WTC11 (cell line): ENCODE results near the gene FAM241A. TPM values are rescaled to one million over a fixed set of nuclear protein-coding genes. Genes with fewer than 3 reads are reported as not detected.
"Not testable (repeated sequence)": the region's sequence is repeated elsewhere in the genome, so short reads cannot be mapped to it uniquely, and the experiment has no call there.

Experiments
- ATAC-seq: fragments of 200-7000 bp; cut with Tn5 transposase; 2 replicates; pipeline ENCODE4 v1.10.0; 2021; ENCODE audit warnings: mild to moderate bottlenecking, moderate library complexity
- CTCF ChIA-PET: fragments of 300-600 bp; sonication (Branson Sonifier 250); formaldehyde crosslinking; loops from one replicate; lab custom pipeline; 2021; ENCODE audit warnings: antibody characterized with exemption; lab: Charles Lee
- POLR2A ChIA-PET: fragments of 350-600 bp; sonication (Branson Sonifier 250); formaldehyde crosslinking; loops from one replicate; lab custom pipeline; 2021; ENCODE audit warnings: antibody characterized with exemption; lab: Charles Lee
- DNase-seq: peaks from one replicate; pipeline ENCODE4 v3.0.0; 2021; ENCODE audit warnings: low spot score
- H3K27ac Mint-ChIP-seq: 2 replicates; pipeline ENCODE4 v1.8.0; 2021; ENCODE audit warnings: mixed read lengths
- H3K27me3 Mint-ChIP-seq: 2 replicates; pipeline ENCODE4 v1.8.0; 2021; ENCODE audit warnings: low read depth, mild to moderate bottlenecking, moderate library complexity, mixed read lengths
- H3K36me3 Mint-ChIP-seq: 2 replicates; pipeline ENCODE4 v1.8.0; 2021; ENCODE audit warnings: mixed read lengths
- H3K4me1 Mint-ChIP-seq: 2 replicates; pipeline ENCODE4 v1.8.0; 2022; ENCODE audit warnings: mixed read lengths
- H3K4me3 Mint-ChIP-seq: 2 replicates; pipeline ENCODE4 v1.8.0; 2021; ENCODE audit warnings: mild to moderate bottlenecking, moderate library complexity, mixed read lengths
- H3K9me3 Mint-ChIP-seq: 2 replicates; pipeline ENCODE4 v1.8.0; 2021; ENCODE audit warnings: mixed read lengths
- ELF4 ChIP-seq: sonication (generic); formaldehyde crosslinking; IDR thresholded peaks from 2 replicates; pipeline ENCODE4 v1.8.1; 2022; ENCODE audit warnings: low read depth, mild to moderate bottlenecking, moderate library complexity, missing genetic modification reagents
- GABPB1 ChIP-seq: sonication (generic); formaldehyde crosslinking; IDR thresholded peaks from 2 replicates; pipeline ENCODE4 v1.8.1; 2023; ENCODE audit warnings: mild to moderate bottlenecking, missing genetic modification reagents
- JAZF1 ChIP-seq: fragments of 250-450 bp; sonication (Bioruptor Pico); IDR thresholded peaks from 2 replicates; pipeline ENCODE4 v1.9.0; 2021; ENCODE audit warnings: moderate library complexity, mild to moderate bottlenecking, inconsistent platforms
- KAT7 ChIP-seq: sonication (generic); formaldehyde crosslinking; IDR thresholded peaks from 2 replicates; pipeline ENCODE4 v1.8.1; 2023; ENCODE audit warnings: missing genetic modification reagents, mild to moderate bottlenecking, borderline replicate concordance
- MYBL2 ChIP-seq: sonication (generic); formaldehyde crosslinking; IDR thresholded peaks from 2 replicates; pipeline ENCODE4 v1.8.1; 2023; ENCODE audit warnings: mild to moderate bottlenecking, moderate library complexity, missing genetic modification reagents
- NFYB ChIP-seq: sonication (generic); formaldehyde crosslinking; conservative IDR thresholded peaks from 2 replicates; pipeline ENCODE4 v1.8.0; 2022; ENCODE audit warnings: low read depth, missing genetic modification reagents
- PRRX2 ChIP-seq: fragments of 250-450 bp; sonication (Bioruptor Pico); IDR thresholded peaks from 2 replicates; pipeline ENCODE4 v1.8.0; 2021; ENCODE audit warnings: mild to moderate bottlenecking
- RELA ChIP-seq: sonication (generic); formaldehyde crosslinking; IDR thresholded peaks from 2 replicates; pipeline ENCODE4 v1.8.1; 2022; ENCODE audit warnings: missing genetic modification reagents, mild to moderate bottlenecking, borderline replicate concordance
- SOX15 ChIP-seq: fragments of 250-450 bp; sonication (Bioruptor Pico); IDR thresholded peaks from 2 replicates; pipeline ENCODE4 v1.9.0; 2021; ENCODE audit warnings: mild to moderate bottlenecking
- SP1 ChIP-seq: sonication (generic); formaldehyde crosslinking; conservative IDR thresholded peaks from 2 replicates; pipeline ENCODE4 v1.8.1; 2022; ENCODE audit warnings: missing genetic modification reagents
- TCF7 ChIP-seq: sonication (generic); formaldehyde crosslinking; IDR thresholded peaks from 2 replicates; pipeline ENCODE4 v1.8.0; 2022; ENCODE audit warnings: mild to moderate bottlenecking, low read depth, missing genetic modification reagents, moderate library complexity
- TEAD4 ChIP-seq: sonication (generic); formaldehyde crosslinking; IDR thresholded peaks from 2 replicates; pipeline ENCODE4 v1.8.0; 2022; ENCODE audit warnings: mild to moderate bottlenecking, missing genetic modification reagents
- ZBTB21 ChIP-seq: sonication (generic); formaldehyde crosslinking; IDR thresholded peaks from 2 replicates; pipeline ENCODE4 v1.8.1; 2023; ENCODE audit warnings: mild to moderate bottlenecking, missing genetic modification reagents, borderline replicate concordance
- ZNF121 ChIP-seq: sonication (generic); formaldehyde crosslinking; IDR thresholded peaks from 2 replicates; pipeline ENCODE4 v1.8.0; 2023; ENCODE audit warnings: missing genetic modification reagents
- ZNF263 ChIP-seq: sonication (generic); formaldehyde crosslinking; IDR thresholded peaks from 2 replicates; pipeline ENCODE4 v1.8.1; 2022; ENCODE audit warnings: low read depth, mild to moderate bottlenecking, moderate library complexity, missing genetic modification reagents
- ZNF671 ChIP-seq: fragments of 250-450 bp; sonication (Bioruptor Pico); IDR thresholded peaks from 2 replicates; pipeline ENCODE4 v1.8.0; 2021; ENCODE audit warnings: mild to moderate bottlenecking
- total RNA-seq: library from RNA; stranded (reverse); gene quantifications from 3 replicates; pipeline ENCODE4 v1.2.3, GENCODE V29; 2021
- TF ChIP-seq, protein P1 (sequence below): fragments of 250-450 bp; sonication (Bioruptor Pico); IDR thresholded peaks from 2 replicates; pipeline ENCODE4 v1.8.0; 2021; ENCODE audit warnings: mild to moderate bottlenecking
- TF ChIP-seq, protein P2 (sequence below): fragments of 250-450 bp; sonication (Bioruptor Pico); IDR thresholded peaks from 2 replicates; pipeline ENCODE4 v1.9.0; 2021; ENCODE audit warnings: moderate library complexity, mild to moderate bottlenecking, inconsistent platforms, borderline replicate concordance
- TF ChIP-seq, protein P3 (sequence below): sonication (generic); formaldehyde crosslinking; IDR thresholded peaks from 2 replicates; pipeline ENCODE4 v1.8.1; 2023; ENCODE audit warnings: mild to moderate bottlenecking, missing genetic modification reagents
- TF ChIP-seq, protein P4 (sequence below): sonication (generic); formaldehyde crosslinking; IDR thresholded peaks from 2 replicates; pipeline ENCODE4 v1.8.0; 2023; ENCODE audit warnings: mild to moderate bottlenecking, missing genetic modification reagents

FAM241A gene
- total RNA-seq, 1 experiment from 2014 or later, result 0.22 TPM

DNA sequence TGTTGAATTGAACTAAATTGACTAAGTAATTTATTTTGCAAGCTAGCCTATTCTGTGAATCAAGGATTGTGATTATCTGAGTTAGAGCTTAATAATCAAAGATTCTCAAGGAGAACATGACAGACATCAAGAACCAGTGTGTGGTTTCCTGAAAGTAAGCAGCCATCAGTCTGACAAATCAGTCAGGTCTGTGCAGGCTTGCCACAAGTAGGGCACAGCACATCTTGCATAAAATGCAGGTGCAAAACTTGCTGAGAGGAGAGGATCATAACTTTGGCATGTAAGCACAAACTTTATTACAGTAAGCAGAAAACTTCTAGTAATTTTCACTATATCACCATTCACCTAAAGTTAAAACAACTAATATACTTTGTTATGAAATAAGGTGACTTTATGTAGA, 22.5 kb downstream of the FAM241A start:
- H3K36me3 Mint-ChIP-seq, result no peaks in the 10 kb centered on the region
- H3K27me3 Mint-ChIP-seq, result no peaks in the 10 kb centered on the region
- ChIA-PET CTCF (interaction anchor here (2.2 kb wide), 1 partner anchor 68 kb away, joined by 6 read pairs; no protein-coding TSS in a partner anchor), POLR2A (no interaction called here)
- H3K4me3 Mint-ChIP-seq, result no peak overlapping the region
- ATAC-seq (no peak), DNase-seq (no peak)
- H3K9me3 Mint-ChIP-seq, result peaks cover 9% of the 10 kb centered on the region
- TF ChIP-seq TEAD4 (CRISPR knock-in tag), result no peak
- TF ChIP-seq, protein P1, sequence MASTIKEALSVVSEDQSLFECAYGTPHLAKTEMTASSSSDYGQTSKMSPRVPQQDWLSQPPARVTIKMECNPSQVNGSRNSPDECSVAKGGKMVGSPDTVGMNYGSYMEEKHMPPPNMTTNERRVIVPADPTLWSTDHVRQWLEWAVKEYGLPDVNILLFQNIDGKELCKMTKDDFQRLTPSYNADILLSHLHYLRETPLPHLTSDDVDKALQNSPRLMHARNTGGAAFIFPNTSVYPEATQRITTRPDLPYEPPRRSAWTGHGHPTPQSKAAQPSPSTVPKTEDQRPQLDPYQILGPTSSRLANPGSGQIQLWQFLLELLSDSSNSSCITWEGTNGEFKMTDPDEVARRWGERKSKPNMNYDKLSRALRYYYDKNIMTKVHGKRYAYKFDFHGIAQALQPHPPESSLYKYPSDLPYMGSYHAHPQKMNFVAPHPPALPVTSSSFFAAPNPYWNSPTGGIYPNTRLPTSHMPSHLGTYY, result no peak
- TF ChIP-seq TCF7 (CRISPR knock-in tag), result no peak
- no peak for TF ChIP-seq ZNF671 (CRISPR knock-in tag)
- TF ChIP-seq, protein P2, sequence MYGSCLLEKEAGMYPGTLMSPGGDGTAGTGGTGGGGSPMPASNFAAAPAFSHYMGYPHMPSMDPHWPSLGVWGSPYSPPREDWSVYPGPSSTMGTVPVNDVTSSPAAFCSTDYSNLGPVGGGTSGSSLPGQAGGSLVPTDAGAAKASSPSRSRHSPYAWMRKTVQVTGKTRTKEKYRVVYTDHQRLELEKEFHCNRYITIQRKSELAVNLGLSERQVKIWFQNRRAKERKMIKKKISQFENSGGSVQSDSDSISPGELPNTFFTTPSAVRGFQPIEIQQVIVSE, result no peak
- TF ChIP-seq, protein P3, sequence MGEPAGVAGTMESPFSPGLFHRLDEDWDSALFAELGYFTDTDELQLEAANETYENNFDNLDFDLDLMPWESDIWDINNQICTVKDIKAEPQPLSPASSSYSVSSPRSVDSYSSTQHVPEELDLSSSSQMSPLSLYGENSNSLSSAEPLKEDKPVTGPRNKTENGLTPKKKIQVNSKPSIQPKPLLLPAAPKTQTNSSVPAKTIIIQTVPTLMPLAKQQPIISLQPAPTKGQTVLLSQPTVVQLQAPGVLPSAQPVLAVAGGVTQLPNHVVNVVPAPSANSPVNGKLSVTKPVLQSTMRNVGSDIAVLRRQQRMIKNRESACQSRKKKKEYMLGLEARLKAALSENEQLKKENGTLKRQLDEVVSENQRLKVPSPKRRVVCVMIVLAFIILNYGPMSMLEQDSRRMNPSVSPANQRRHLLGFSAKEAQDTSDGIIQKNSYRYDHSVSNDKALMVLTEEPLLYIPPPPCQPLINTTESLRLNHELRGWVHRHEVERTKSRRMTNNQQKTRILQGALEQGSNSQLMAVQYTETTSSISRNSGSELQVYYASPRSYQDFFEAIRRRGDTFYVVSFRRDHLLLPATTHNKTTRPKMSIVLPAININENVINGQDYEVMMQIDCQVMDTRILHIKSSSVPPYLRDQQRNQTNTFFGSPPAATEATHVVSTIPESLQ, result no peak
- H3K27ac Mint-ChIP-seq, result no peak overlapping the region
- no peaks in the 10 kb centered on the region for H3K4me1 Mint-ChIP-seq

DNA sequence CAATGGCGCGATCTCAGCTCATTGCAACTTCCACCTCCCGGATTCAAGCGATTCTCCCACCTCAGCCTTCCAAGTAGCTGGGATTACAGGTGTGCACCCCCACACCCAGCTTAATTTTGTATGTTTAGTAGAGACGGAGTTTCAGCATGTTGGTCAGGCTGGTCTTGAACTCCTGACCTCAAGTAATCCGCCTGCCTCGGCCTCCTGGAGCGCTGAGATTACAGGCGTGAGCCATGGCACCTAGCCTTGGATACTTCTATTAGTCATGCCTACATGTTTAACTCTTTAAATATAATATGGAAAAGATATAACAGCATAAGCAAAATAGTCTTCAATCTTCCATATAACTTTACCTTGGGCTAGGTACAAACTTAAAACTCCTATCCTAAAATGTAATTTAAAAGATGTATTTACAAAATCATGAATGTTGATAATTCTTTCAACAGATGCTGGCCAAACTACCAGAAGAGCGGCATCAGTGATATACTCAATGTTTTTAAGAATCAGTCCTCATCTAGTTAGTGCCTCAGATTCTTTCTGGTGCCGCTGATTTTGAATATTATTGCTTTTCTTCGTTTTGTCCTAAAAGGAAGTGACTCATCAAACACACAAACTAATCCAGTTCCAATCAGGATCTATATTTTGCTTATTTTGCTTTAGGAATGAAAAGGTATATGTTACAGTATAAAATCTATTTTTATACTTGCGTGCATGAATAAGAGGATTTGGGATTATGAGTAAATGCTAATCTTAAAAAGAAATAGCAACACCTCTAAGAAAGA, 23.7 kb downstream of the FAM241A start:
- ATAC-seq, result no peak
- Mint-ChIP-seq H3K36me3 (no peaks in the 10 kb centered on the region), H3K27ac (no peak overlapping the region), H3K4me3 (no peak overlapping the region), H3K4me1 (no peaks in the 10 kb centered on the region), H3K9me3 (peaks cover 8% of the 10 kb centered on the region), H3K27me3 (no peaks in the 10 kb centered on the region)
- no peak for DNase-seq
- POLR2A ChIA-PET, result no interaction called here
- CTCF ChIA-PET, result interaction anchor here (2.2 kb wide), 1 partner anchor 69 kb away, joined by 6 read pairs; no protein-coding TSS in a partner anchor
- TF ChIP-seq PRRX2 (CRISPR knock-in tag) (no peak), ZNF263 (CRISPR knock-in tag) (no peak), ZBTB21 (CRISPR knock-in tag) (no peak), ELF4 (CRISPR knock-in tag) (no peak), RELA (no peak), SP1 (no peak), ZNF121 (CRISPR knock-in tag) (no peak), JAZF1 (CRISPR knock-in tag) (no peak), MYBL2 (CRISPR knock-in tag) (no peak)
- TF ChIP-seq, protein P4, sequence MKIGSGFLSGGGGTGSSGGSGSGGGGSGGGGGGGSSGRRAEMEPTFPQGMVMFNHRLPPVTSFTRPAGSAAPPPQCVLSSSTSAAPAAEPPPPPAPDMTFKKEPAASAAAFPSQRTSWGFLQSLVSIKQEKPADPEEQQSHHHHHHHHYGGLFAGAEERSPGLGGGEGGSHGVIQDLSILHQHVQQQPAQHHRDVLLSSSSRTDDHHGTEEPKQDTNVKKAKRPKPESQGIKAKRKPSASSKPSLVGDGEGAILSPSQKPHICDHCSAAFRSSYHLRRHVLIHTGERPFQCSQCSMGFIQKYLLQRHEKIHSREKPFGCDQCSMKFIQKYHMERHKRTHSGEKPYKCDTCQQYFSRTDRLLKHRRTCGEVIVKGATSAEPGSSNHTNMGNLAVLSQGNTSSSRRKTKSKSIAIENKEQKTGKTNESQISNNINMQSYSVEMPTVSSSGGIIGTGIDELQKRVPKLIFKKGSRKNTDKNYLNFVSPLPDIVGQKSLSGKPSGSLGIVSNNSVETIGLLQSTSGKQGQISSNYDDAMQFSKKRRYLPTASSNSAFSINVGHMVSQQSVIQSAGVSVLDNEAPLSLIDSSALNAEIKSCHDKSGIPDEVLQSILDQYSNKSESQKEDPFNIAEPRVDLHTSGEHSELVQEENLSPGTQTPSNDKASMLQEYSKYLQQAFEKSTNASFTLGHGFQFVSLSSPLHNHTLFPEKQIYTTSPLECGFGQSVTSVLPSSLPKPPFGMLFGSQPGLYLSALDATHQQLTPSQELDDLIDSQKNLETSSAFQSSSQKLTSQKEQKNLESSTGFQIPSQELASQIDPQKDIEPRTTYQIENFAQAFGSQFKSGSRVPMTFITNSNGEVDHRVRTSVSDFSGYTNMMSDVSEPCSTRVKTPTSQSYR (CRISPR knock-in tag), result no peak

DNA sequence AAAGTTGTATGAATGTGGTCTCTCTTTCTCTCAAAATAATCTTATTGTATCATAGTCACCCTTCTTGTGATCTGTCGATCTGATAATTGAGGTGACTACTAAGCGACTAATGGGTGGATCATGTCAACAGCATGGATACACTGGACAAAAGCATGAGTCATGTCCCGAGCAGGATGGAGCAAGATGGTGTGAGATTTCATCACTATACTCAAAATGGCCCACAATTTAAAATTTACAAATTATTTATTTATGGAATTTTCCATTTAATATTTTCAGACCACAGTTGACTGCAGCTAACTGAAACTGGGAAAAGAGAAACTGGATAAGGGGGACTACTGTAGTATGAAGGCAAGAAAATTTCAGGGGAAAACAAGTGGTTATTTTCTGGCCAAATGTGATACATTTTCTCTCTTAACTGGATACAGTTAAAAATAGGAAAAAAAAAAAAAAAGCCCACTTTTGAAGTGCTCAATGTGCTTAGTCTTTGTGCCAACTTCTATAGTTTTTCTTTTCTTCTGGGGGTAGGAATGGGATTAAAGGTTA, 25.3 kb downstream of the FAM241A start:
- no peak for DNase-seq
- no peaks in the 10 kb centered on the region for H3K4me1 Mint-ChIP-seq
- no peak overlapping the region for H3K4me3 Mint-ChIP-seq
- peaks cover 1% of the 10 kb centered on the region for H3K9me3 Mint-ChIP-seq
- H3K27me3 Mint-ChIP-seq, result no peaks in the 10 kb centered on the region
- H3K36me3 Mint-ChIP-seq, result no peaks in the 10 kb centered on the region
- ChIA-PET POLR2A (no interaction called here), CTCF (no interaction called here)
- no peak for ATAC-seq
- TF ChIP-seq NFYB, result no peak
- TF ChIP-seq SOX15, result no peak
- no peak for TF ChIP-seq KAT7 (CRISPR knock-in tag)
- TF ChIP-seq GABPB1 (CRISPR knock-in tag), result peak; percentile 94
- H3K27ac Mint-ChIP-seq, result no peak overlapping the region

DNA sequence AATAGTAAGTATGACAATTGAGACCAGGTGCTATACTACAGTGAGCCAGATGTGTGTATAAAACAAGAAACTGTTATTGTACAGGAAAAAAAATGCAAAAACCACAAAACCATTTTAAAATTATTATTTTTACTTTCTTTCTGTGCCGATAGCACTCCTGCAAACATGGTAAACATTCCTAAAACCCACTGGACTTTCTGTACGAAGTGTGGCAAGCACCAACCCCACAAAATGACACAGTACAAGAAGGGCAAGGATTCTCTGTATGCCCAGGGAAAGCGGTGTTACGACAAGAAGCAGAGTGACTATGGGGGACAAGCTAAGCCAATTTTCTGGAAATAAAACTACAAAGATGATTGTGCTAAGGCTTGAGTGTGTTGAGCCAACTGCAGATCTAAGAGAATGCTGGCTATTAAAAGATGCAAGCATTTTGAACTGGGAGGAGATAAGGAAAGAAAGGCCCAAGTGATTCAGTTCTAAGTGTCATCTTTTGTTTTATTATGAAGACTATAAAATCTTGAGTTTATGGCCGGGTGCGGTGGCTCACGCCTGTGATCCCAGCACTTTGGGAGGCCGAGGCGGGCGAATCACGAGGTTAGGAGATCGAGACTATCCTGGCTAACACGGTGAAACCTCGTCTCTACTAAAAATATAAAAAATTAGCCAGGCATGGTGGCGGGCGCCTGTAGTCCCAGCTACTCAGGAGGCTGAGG, 26.0 kb downstream of the FAM241A start:
- H3K9me3 Mint-ChIP-seq, H3K4me3 Mint-ChIP-seq, DNase-seq, POLR2A ChIA-PET, H3K36me3 Mint-ChIP-seq, H3K27me3 Mint-ChIP-seq, CTCF ChIA-PET, ATAC-seq, H3K27ac Mint-ChIP-seq, H3K4me1 Mint-ChIP-seq: not testable (repeated sequence)
